ENCODE results near the gene ADRA1B. TPM values are rescaled to one million over a fixed set of nuclear protein-coding genes. Genes with fewer than 3 reads are reported as not detected.

The ADRA1B gene
- total and polyA plus RNA-seq, 2 donors (not counting 3 experiments of a cell fraction or from before 2014, with no cell fraction given), result 0.77 TPM; not detected in 1

DNA sequence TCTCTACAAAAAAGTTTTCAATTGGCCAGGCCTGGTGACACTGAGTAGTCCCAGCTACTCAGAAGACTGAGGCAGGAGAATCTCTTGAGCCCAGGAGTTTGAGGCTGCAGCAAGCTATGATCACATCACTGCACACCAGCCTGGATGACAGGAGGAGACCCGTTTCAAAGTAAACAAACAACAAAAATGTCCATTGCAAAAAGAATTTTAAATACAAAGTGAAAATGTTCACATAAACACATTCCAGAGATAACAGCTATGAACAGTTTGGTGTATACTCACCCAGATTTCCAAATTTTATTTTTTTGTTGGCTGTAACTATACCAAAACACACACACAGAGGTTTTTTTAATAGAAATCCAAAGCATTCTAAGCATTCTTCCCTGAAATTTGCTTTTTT lies 39.8 kb downstream of the ADRA1B start:
- no peak for TF ChIP-seq GATA2 (IDR thresholded peaks at IDR 0.05; ENCODE audit: insufficient read depth, insufficient read length, low read depth, low read length)
- TF ChIP-seq POLR2AphosphoS5 (IDR thresholded peaks at IDR 0.05; ENCODE audit: insufficient read depth, low read depth, low read length), result no peak
- TF ChIP-seq JUN (IDR thresholded peaks at IDR 0.05; ENCODE audit: borderline replicate concordance, insufficient read depth, insufficient read length, low read depth), result no peak
- no peak for TF ChIP-seq POLR2A (IDR thresholded peaks at IDR 0.05; ENCODE audit: low read depth, low read length)
- TF ChIP-seq, protein P1, sequence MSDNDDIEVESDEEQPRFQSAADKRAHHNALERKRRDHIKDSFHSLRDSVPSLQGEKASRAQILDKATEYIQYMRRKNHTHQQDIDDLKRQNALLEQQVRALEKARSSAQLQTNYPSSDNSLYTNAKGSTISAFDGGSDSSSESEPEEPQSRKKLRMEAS (IDR thresholded peaks at IDR 0.05; ENCODE audit: insufficient read depth, insufficient read length), result no peak
- no peak for TF ChIP-seq FOS (IDR thresholded peaks at IDR 0.05; ENCODE audit: borderline replicate concordance, insufficient read depth, low read length)
- no peak for TF ChIP-seq MYC (IDR thresholded peaks at IDR 0.05; ENCODE audit: low read depth, low read length)
- no peak for TF ChIP-seq EZH2 (IDR thresholded peaks at IDR 0.05; ENCODE audit: borderline replicate concordance, low read depth, low read length, severe bottlenecking)
- TF ChIP-seq, protein P2, sequence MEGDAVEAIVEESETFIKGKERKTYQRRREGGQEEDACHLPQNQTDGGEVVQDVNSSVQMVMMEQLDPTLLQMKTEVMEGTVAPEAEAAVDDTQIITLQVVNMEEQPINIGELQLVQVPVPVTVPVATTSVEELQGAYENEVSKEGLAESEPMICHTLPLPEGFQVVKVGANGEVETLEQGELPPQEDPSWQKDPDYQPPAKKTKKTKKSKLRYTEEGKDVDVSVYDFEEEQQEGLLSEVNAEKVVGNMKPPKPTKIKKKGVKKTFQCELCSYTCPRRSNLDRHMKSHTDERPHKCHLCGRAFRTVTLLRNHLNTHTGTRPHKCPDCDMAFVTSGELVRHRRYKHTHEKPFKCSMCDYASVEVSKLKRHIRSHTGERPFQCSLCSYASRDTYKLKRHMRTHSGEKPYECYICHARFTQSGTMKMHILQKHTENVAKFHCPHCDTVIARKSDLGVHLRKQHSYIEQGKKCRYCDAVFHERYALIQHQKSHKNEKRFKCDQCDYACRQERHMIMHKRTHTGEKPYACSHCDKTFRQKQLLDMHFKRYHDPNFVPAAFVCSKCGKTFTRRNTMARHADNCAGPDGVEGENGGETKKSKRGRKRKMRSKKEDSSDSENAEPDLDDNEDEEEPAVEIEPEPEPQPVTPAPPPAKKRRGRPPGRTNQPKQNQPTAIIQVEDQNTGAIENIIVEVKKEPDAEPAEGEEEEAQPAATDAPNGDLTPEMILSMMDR (IDR thresholded peaks at IDR 0.05; ENCODE audit: extremely low read depth in 1 of 2, insufficient read depth in 1 of 2, low read depth in 1 of 2, low read length in 2 of 2), result no peak
- CTCF ChIA-PET, result no interaction called here
- FAIRE-seq, result no peak
- no peaks in the 10 kb centered on the region for H3K36me3 ChIP-seq (ENCODE audit: control insufficient read depth in 2 of 2, extremely low read depth in 1 of 2, insufficient read depth in 2 of 2, low read length in 2 of 2)
- no peaks in the 10 kb centered on the region for H3K9me1 ChIP-seq (replicated peaks; ENCODE audit: control insufficient read depth, extremely low read depth, insufficient read depth, low read length)
- no peak overlapping the region for H3K4me2 ChIP-seq (ENCODE audit: insufficient read depth, low read length)
- H4K20me1 ChIP-seq (replicated peaks; ENCODE audit: control insufficient read depth, extremely low read depth, insufficient read depth, low read length), result no peaks in the 10 kb centered on the region
- H3K9ac ChIP-seq (replicated peaks; ENCODE audit: extremely low read depth, insufficient read depth, low read length), result no peak overlapping the region
- POLR2A ChIA-PET, result no interaction called here
- H3K27ac ChIP-seq (ENCODE audit: insufficient read depth, low read depth, low read length), result no peak overlapping the region
- H3K79me2 ChIP-seq (ENCODE audit: control insufficient read depth, insufficient read depth, low read length), result no peaks in the 10 kb centered on the region
- dilution Hi-C loops (cut with MboI; ENCODE audit: extremely low pct_ligation_motif_present, low sequenced_read_pairs), result no loop called here
- H2AFZ ChIP-seq (ENCODE audit: low read depth, low read length), result no peak overlapping the region
- H3K9me3 ChIP-seq (replicated peaks; ENCODE audit: control insufficient read depth, insufficient read depth, low read length), result no peaks in the 10 kb centered on the region
- H3K4me1 ChIP-seq (ENCODE audit: control insufficient read depth, extremely low read depth, insufficient read depth, low read length), result no peaks in the 10 kb centered on the region
- no peak overlapping the region for H3K4me3 ChIP-seq (replicated peaks in 1 of 3; ENCODE audit: insufficient read depth in 1 of 3, low read depth in 1 of 3, low read length in 3 of 3)
- intact Hi-C loops (cut with micrococcal nuclease), result no loop called here
- no TSS peak for BruUV-seq (replicated peaks)
- peaks cover 0 to under 1% of the 10 kb centered on the region in 2 experiments for H3K27me3 ChIP-seq (ENCODE audit: control insufficient read depth in 2 of 2, insufficient read depth in 2 of 2, low read length in 2 of 2)
- no peak for DNase-seq (ENCODE audit: low read depth, low spot score)
